ENCODE results near the gene LRSAM1.

LRSAM1 gene

DNA sequence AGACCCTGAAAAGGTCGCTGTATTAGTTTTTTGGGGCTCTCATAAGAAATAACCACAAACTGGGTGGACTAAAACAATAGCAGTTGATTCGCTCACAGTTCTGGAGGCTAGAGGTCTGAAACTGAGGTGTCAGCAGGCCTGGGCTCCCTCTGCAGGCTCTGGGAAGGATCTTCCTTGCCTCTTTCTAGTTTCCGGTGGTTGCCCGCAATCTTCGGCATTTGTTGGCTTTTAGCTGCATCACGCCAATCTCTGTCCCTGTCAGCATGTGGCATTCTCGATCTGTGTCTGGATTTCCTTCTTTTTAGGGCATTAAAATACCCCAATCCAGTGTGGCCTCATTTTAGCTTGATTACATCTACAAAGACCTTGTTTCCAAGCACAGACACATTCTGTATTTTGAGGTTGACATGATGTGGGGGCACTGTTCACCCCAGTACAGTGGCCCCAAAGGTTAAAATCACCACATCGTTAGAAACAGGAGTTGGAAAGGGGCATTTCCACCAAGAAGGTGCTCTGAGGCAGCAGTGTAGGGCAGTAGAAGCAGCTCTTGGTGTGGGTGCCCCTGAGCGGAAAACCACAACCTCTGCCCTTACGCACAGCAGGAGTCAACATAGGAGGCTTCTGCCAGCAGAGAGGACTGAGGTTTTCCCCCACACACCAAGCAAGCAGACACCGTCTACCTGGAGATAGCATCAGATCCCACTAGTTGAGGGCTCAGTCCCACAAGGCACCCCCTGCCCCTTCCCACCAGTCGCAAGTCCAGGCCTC is 13.6 kb upstream of the LRSAM1 start:
- TF ChIP-seq, protein P1, sequence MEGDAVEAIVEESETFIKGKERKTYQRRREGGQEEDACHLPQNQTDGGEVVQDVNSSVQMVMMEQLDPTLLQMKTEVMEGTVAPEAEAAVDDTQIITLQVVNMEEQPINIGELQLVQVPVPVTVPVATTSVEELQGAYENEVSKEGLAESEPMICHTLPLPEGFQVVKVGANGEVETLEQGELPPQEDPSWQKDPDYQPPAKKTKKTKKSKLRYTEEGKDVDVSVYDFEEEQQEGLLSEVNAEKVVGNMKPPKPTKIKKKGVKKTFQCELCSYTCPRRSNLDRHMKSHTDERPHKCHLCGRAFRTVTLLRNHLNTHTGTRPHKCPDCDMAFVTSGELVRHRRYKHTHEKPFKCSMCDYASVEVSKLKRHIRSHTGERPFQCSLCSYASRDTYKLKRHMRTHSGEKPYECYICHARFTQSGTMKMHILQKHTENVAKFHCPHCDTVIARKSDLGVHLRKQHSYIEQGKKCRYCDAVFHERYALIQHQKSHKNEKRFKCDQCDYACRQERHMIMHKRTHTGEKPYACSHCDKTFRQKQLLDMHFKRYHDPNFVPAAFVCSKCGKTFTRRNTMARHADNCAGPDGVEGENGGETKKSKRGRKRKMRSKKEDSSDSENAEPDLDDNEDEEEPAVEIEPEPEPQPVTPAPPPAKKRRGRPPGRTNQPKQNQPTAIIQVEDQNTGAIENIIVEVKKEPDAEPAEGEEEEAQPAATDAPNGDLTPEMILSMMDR (IDR thresholded peaks at IDR 0.05; ENCODE audit: low read depth, low read length): no peak
- no peak for TF ChIP-seq EZH2phosphoT487 (IDR thresholded peaks at IDR 0.05; ENCODE audit: low read depth)
- Histone ChIP-seq H3K4me1 (ENCODE audit: low read length) (no peaks in the 10 kb centered on the region), H3K79me2 (ENCODE audit: low read length) (no peaks in the 10 kb centered on the region), H3K27me3 (ENCODE audit: low read depth, low read length) (no peaks in the 10 kb centered on the region), H3K9me3 (ENCODE audit: insufficient read depth, low read length) (no peaks in the 10 kb centered on the region), H3K27ac (ENCODE audit: low read length) (no peak overlapping the region), H3K4me3 (ENCODE audit: low read length) (no peak overlapping the region), H3K9ac (ENCODE audit: low read length) (no peak overlapping the region), H2AFZ (ENCODE audit: low read depth, low read length) (no peak overlapping the region), H3K4me2 (ENCODE audit: low read length) (no peak overlapping the region), H4K20me1 (ENCODE audit: insufficient read depth, low read length) (no peaks in the 10 kb centered on the region), H3K36me3 (replicated peaks; ENCODE audit: low read depth, low read length) (peaks cover 59% of the 10 kb centered on the region)

DNA sequence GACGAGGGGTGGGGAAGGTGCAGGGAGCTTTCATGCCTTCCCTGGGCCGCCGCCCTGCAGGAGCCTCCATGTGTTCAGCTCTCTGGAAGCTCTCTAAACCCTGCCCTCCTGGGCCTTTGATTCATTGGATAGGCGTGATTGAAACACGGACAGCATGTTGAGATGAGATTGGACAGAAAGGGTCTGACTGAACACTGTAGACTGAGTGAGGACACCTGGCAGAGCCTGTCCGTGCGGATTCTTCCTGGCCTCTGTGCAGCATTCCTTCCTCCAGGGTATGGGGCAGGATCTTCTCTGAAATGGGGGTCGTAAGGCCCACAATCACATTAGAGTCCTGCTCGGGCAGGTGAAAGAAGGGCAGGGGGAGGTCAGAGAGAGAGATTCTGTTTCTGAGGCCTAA is 12.9 kb upstream of the LRSAM1 start:
- Histone ChIP-seq H3K36me3 (replicated peaks; ENCODE audit: low read depth, low read length) (peaks cover 55% of the 10 kb centered on the region), H3K27me3 (ENCODE audit: low read depth, low read length) (no peaks in the 10 kb centered on the region)

DNA sequence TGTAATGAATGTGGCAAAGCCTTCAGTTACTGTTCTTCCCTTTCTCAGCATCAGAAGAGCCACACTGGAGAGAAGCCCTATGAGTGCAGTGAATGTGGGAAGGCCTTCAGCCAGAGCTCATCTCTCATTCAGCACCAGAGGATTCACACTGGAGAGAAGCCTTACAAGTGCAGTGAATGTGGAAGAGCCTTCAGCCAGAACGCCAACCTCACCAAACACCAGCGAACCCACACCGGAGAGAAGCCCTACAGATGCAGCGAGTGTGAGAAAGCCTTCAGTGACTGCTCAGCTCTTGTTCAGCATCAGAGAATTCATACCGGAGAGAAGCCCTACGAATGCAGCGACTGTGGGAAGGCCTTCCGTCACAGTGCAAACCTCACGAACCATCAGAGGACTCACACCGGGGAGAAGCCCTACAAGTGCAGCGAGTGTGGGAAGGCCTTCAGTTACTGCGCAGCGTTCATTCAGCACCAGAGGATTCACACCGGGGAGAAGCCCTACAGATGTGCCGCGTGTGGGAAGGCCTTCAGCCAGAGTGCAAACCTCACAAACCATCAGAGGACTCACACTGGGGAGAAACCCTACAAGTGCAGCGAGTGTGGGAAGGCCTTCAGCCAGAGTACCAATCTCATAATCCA is 6.9 kb upstream of the LRSAM1 start:
- Histone ChIP-seq H3K27me3 (ENCODE audit: low read depth, low read length) (no peaks in the 10 kb centered on the region), H3K9me3 (ENCODE audit: insufficient read depth, low read length) (no peaks in the 10 kb centered on the region), H3K4me1 (ENCODE audit: low read length) (peaks cover 5% of the 10 kb centered on the region), H3K27ac (ENCODE audit: low read length) (no peak overlapping the region), H3K36me3 (replicated peaks; ENCODE audit: low read depth, low read length) (peaks cover 67% of the 10 kb centered on the region), H2AFZ (ENCODE audit: low read depth, low read length) (no peak overlapping the region), H4K20me1 (ENCODE audit: insufficient read depth, low read length) (peaks cover 34% of the 10 kb centered on the region), H3K4me3 (ENCODE audit: low read length) (no peak overlapping the region), H3K9ac (ENCODE audit: low read length) (no peak overlapping the region), H3K79me2 (ENCODE audit: low read length) (peaks cover 18% of the 10 kb centered on the region), H3K4me2 (ENCODE audit: low read length) (no peak overlapping the region)
- TF ChIP-seq, protein P1 (IDR thresholded peaks at IDR 0.05; ENCODE audit: low read depth, low read length): no peak
- TF ChIP-seq EZH2phosphoT487 (IDR thresholded peaks at IDR 0.05; ENCODE audit: low read depth): no peak

More for the DNA sequence above, 12.9 kb upstream of the LRSAM1 start:
- no peaks in the 10 kb centered on the region for H4K20me1 ChIP-seq (ENCODE audit: insufficient read depth, low read length)
- no peaks in the 10 kb centered on the region for H3K79me2 ChIP-seq (ENCODE audit: low read length)
- H3K4me3 ChIP-seq (ENCODE audit: low read length): no peak overlapping the region
- H3K27ac ChIP-seq (ENCODE audit: low read length): no peak overlapping the region
- no peaks in the 10 kb centered on the region for H3K4me1 ChIP-seq (ENCODE audit: low read length)
- H3K9ac ChIP-seq (ENCODE audit: low read length): no peak overlapping the region
- no peaks in the 10 kb centered on the region for H3K9me3 ChIP-seq (ENCODE audit: insufficient read depth, low read length)
- no peak overlapping the region for H2AFZ ChIP-seq (ENCODE audit: low read depth, low read length)
- TF ChIP-seq, protein P1 (IDR thresholded peaks at IDR 0.05; ENCODE audit: low read depth, low read length): no peak
- no peak for TF ChIP-seq EZH2phosphoT487 (IDR thresholded peaks at IDR 0.05; ENCODE audit: low read depth)
- no peak overlapping the region for H3K4me2 ChIP-seq (ENCODE audit: low read length)
